Smooth muscle cell (in vitro differentiated cells): Measurements from ENCODE around the gene ODAD4. TPM values are rescaled to one million over a fixed set of nuclear protein-coding genes. Genes with fewer than 3 reads are reported as not detected.

ENCODE experiments used
- DNase-seq: peaks from one replicate; lab custom pipeline; 2025; ENCODE audit not compliant: unreplicated experiment; lab: John Stamatoyannopoulos, UW
- H2AFZ ChIP-seq: fragments of 200-600 bp; sonication (generic); 2 replicates; pipeline ENCODE4 v1.6.0; 2016; ENCODE audit warnings: antibody characterized with exemption, low read depth, mild to moderate bottlenecking
- H3F3A ChIP-seq: fragments of 200-600 bp; sonication (generic); 2 replicates; pipeline ENCODE4 v1.6.0; 2017; ENCODE audit warnings: antibody characterized with exemption, low read depth
- H3K27ac ChIP-seq: fragments of 200-600 bp; sonication (generic); 2 replicates; pipeline ENCODE4 v1.5.1; 2016; ENCODE audit warnings: low read depth, mild to moderate bottlenecking
- H3K27me3 ChIP-seq: fragments of 200-600 bp; sonication (generic); 2 replicates; pipeline ENCODE4 v1.6.1; 2016; ENCODE audit warnings: low read depth, mild to moderate bottlenecking
- H3K36me3 ChIP-seq: fragments of 200-600 bp; sonication (generic); 2 replicates; pipeline ENCODE4 v1.5.1; 2016; ENCODE audit warnings: low read depth
- H3K4me1 ChIP-seq: fragments of 200-600 bp; sonication (generic); 2 replicates; pipeline ENCODE4 v1.5.1; 2016; ENCODE audit warnings: low read depth
- H3K4me2 ChIP-seq: fragments of 200-600 bp; sonication (generic); 2 replicates; pipeline ENCODE4 v1.6.0; 2016; ENCODE audit warnings: mild to moderate bottlenecking
- H3K4me3 ChIP-seq: fragments of 200-600 bp; sonication (generic); 2 replicates; pipeline ENCODE4 v1.5.1; 2016; ENCODE audit warnings: mild to moderate bottlenecking
- H3K79me2 ChIP-seq: fragments of 200-600 bp; sonication (generic); 2 replicates; pipeline ENCODE4 v1.6.0; 2016; ENCODE audit warnings: low read depth, mild to moderate bottlenecking
- H3K9ac ChIP-seq: fragments of 200-600 bp; sonication (generic); 2 replicates; pipeline ENCODE4 v1.6.0; 2016; ENCODE audit warnings: low read depth
- H3K9me3 ChIP-seq: fragments of 200-600 bp; sonication (generic); replicated peaks from 2 replicates; pipeline ENCODE4 v1.5.1; 2016; ENCODE audit warnings: low read depth
- H4K20me1 ChIP-seq: fragments of 200-600 bp; sonication (generic); 2 replicates; pipeline ENCODE4 v1.6.0; 2016; ENCODE audit warnings: low read depth
- WGBS: methylation state at CpG from one replicate; pipeline ENCODE4 v1.1.7; 2016; ENCODE audit warnings: low lambda C conversion rate; 5-methylcytosine and 5-hydroxymethylcytosine counted together
- polyA plus RNA-seq: library from polyadenylated mRNA; unstranded; fragments of >200 nt; fragmentation: Nextera tagmentation; extraction: Ambion mirVana; gene quantifications from 2 replicates; pipeline ENCODE4 v1.2.1, GENCODE V29; 2016
- total RNA-seq: library from RNA; depleted of rRNA; stranded (reverse); fragments of >200 nt; gene quantifications from 2 replicates; pipeline ENCODE4 v1.2.3, GENCODE V29; 2014
- TF ChIP-seq, protein P1 (sequence below): fragments of 200-600 bp; sonication (generic); IDR thresholded peaks from 2 replicates; pipeline ENCODE4 v1.5.1; 2017; ENCODE audit warnings: borderline replicate concordance, mild to moderate bottlenecking, antibody characterized with exemption; ENCODE audit not compliant: insufficient read depth, poor library complexity, severe bottlenecking

The ODAD4 gene
- total and polyA plus RNA-seq, 2 experiments from 2014 or later = 1.5 to 3.2 TPM

DNA sequence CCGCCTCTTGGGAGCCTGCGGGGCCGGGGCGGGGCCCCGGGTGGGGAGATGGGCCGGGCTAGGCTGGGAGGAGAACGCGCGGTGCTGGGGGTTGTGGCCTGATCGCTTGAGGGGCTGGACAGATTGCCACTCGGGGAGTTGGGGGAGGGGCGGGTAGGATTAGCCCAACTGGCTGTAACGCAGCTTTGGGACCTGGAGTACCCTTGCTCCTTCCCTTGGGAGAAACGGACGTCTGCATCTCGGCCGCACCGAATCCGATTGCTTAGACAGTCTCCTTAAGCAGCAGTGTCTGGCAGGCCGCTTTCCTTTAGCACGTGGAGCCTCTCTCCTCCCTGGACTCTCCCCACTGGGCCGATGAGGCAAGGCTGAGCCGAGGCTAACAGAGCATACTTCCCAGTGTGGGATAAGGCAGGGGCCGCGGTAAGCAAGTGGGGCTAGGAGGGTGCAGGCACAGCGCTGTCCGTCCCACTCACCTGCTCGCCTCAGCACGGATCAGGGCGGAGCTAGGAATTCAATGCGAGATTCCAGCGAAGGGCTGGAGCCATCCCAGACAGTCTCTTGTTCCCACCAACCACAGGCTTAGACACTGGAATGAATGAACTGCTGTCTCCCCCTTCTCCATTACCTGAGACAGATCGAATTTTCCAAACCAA lies 11.1 kb upstream of the ODAD4 start:
- TF ChIP-seq, protein P1, sequence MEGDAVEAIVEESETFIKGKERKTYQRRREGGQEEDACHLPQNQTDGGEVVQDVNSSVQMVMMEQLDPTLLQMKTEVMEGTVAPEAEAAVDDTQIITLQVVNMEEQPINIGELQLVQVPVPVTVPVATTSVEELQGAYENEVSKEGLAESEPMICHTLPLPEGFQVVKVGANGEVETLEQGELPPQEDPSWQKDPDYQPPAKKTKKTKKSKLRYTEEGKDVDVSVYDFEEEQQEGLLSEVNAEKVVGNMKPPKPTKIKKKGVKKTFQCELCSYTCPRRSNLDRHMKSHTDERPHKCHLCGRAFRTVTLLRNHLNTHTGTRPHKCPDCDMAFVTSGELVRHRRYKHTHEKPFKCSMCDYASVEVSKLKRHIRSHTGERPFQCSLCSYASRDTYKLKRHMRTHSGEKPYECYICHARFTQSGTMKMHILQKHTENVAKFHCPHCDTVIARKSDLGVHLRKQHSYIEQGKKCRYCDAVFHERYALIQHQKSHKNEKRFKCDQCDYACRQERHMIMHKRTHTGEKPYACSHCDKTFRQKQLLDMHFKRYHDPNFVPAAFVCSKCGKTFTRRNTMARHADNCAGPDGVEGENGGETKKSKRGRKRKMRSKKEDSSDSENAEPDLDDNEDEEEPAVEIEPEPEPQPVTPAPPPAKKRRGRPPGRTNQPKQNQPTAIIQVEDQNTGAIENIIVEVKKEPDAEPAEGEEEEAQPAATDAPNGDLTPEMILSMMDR = no peak
- H4K20me1 ChIP-seq = peaks cover 40% of the 10 kb centered on the region
- peaks cover 39% of the 10 kb centered on the region for H3K4me1 ChIP-seq
- no peaks in the 10 kb centered on the region for H3K9me3 ChIP-seq
- peak overlapping the region; percentile 56 for H2AFZ ChIP-seq
- WGBS = 5% methylated on average over 17 of the region's 33 CpGs
- H3K4me2 ChIP-seq = peak overlapping the region; percentile 93
- DNase-seq = no peak
- no peaks in the 10 kb centered on the region for H3K27me3 ChIP-seq
- peak overlapping the region; percentile 20 for H3K27ac ChIP-seq
- no peaks in the 10 kb centered on the region for H3K36me3 ChIP-seq
- no peak overlapping the region for H3K9ac ChIP-seq
- H3K79me2 ChIP-seq = peaks cover 45% of the 10 kb centered on the region
- H3F3A ChIP-seq = peaks cover 3% of the 10 kb centered on the region
- H3K4me3 ChIP-seq = peak overlapping the region; percentile 91

DNA sequence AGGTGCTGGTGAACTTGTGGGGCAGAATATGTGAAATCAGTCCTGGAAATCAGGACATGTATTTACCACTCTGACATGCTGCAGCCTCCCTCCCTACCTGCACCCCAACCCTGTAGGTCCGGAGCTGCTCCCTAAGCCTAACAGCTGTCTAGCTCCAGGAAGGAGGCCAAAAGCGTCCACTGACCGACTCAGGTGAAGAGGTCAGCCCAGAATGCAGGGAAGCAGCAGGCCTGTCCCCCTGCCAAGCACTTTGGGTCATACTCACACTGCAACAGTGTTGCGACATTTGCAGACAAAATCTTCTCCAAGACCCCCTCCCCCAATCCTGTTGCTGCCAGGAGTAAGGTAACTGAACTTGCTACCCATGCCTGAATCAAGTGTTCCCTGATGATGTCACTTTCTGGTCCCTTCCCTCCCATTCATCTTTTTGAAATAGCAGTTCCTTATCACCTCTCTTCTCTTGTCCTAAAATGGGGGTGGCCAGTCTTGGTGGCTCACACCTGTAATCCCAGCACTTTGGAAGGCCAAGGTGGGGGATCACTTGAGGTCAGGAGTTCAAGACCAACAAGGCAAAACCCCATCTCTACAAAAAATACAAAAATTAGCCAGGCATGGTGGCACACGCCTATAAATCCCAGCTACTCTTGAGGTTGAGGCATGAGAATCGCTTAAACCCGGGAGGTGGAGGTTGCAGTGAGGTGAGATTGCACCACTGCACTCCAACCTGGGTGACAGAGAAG lies 10.4 kb upstream of the ODAD4 start:
- peak overlapping the region; percentile 93 for H3K4me2 ChIP-seq
- H3K9me3 ChIP-seq = no peaks in the 10 kb centered on the region
- H2AFZ ChIP-seq = peak overlapping the region; percentile 56
- peaks cover 33% of the 10 kb centered on the region for H4K20me1 ChIP-seq
- peaks cover 3% of the 10 kb centered on the region for H3F3A ChIP-seq
- H3K4me3 ChIP-seq = peak overlapping the region; percentile 91
- no peak overlapping the region for H3K27ac ChIP-seq
- no peaks in the 10 kb centered on the region for H3K36me3 ChIP-seq
- TF ChIP-seq, protein P1 = no peak
- no peak for DNase-seq
- no peaks in the 10 kb centered on the region for H3K27me3 ChIP-seq
- peaks cover 38% of the 10 kb centered on the region for H3K79me2 ChIP-seq
- WGBS = 77% methylated on average over 7 of the region's 7 CpGs
- H3K4me1 ChIP-seq = peaks cover 32% of the 10 kb centered on the region
- no peak overlapping the region for H3K9ac ChIP-seq

DNA sequence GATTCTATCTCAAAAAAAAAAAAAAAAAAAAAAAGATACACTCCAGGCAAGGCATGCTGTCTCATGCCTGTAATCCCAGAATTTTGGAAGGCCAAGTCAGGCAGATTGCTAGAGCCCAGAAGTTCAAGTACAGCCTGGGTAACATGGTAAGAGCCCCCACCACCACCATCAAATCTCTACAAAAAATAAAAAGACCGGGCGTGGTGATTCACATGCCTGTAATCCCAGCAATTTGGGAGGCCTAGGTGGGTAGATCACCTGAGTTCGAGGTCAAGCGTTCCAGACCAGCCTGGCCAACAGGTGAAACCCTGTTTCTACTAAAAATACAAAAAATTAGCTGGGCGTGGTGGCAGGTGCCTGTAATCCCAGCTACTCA lies 9.8 kb upstream of the ODAD4 start:
- Histone ChIP-seq H3F3A (peaks cover 3% of the 10 kb centered on the region), H3K9me3 (no peaks in the 10 kb centered on the region)

More for the DNA sequence above, 9.8 kb upstream of the ODAD4 start:
- H3K4me2 ChIP-seq = no peak overlapping the region
- H4K20me1 ChIP-seq = peaks cover 27% of the 10 kb centered on the region
- H3K9ac ChIP-seq = no peak overlapping the region
- H3K27me3 ChIP-seq = no peaks in the 10 kb centered on the region
- H3K27ac ChIP-seq = no peak overlapping the region
- H3K79me2 ChIP-seq = peaks cover 33% of the 10 kb centered on the region
- no peak overlapping the region for H3K4me3 ChIP-seq
- WGBS = 83% methylated on average over 5 of the region's 5 CpGs
- no peak for DNase-seq
- peaks cover 26% of the 10 kb centered on the region for H3K4me1 ChIP-seq
- TF ChIP-seq, protein P1 = no peak
- H3K36me3 ChIP-seq = no peaks in the 10 kb centered on the region
- no peak overlapping the region for H2AFZ ChIP-seq
